HL-60 (cell line): ENCODE data around the gene SMIM44.

ENCODE experiments used
- CTCF ChIP-seq: IDR thresholded peaks from one replicate; pipeline ENCODE4 v1.5.1; 2011; ENCODE audit warnings: low read length, control low read depth, inconsistent platforms; ENCODE audit not compliant: insufficient read depth
- POLR2AphosphoS5 ChIP-seq: IDR thresholded peaks from 2 replicates; pipeline ENCODE4 v1.6.1; 2012; ENCODE audit warnings: low read depth
- REST ChIP-seq: IDR thresholded peaks from 2 replicates; pipeline ENCODE4 v1.6.1; 2012; ENCODE audit warnings: low read depth; ENCODE audit not compliant: insufficient replicate concordance
- SPI1 ChIP-seq: IDR thresholded peaks from 2 replicates; pipeline ENCODE4 v1.6.1; 2012; ENCODE audit warnings: low read depth, mild to moderate bottlenecking, borderline replicate concordance

GRCh38 chr19:3483226-3483628, at the start of gene SMIM44:
- TF ChIP-seq CTCF (no peak), POLR2AphosphoS5 (no peak), SPI1 (no peak), REST (no peak)
